ENCODE measurements around the gene PRM2.

GRCh38 chr16:11274964-11275363, 1.3 kb downstream of the PRM2 start:
- TF ChIP-seq CTCF (IDR thresholded peaks at IDR 0.05; ENCODE audit: borderline replicate concordance, extremely low read depth, low read length, poor library complexity, severe bottlenecking) (no peak), EZH2 (IDR thresholded peaks at IDR 0.05; ENCODE audit: borderline replicate concordance, low read depth, low read length, severe bottlenecking) (no peak)
